OCI-LY7 (cell line): Measurements from ENCODE around the gene WDR90. TPM values are rescaled to one million over a fixed set of nuclear protein-coding genes. Genes with fewer than 3 reads are reported as not detected.

Experiments used
- BruUV-seq: library from RNA; stranded (reverse); fragments of 400-500 nt; replicated peaks from 2 replicates; lab custom pipeline; 2021; lab: Mats Ljungman, UMichigan
- CTCF ChIA-PET: fragments of 300-600 bp; sonication (Branson Sonifier 250); formaldehyde crosslinking; loops from one replicate; lab custom pipeline; 2022; ENCODE audit warnings: antibody characterized with exemption; ENCODE audit not compliant: unreplicated experiment; lab: Charles Lee
- POLR2A ChIA-PET: fragments of 300-600 bp; sonication (Branson Sonifier 250); formaldehyde crosslinking; loops from one replicate; lab custom pipeline; 2022; ENCODE audit warnings: antibody characterized with exemption; lab: Charles Lee
- DNase-seq: peaks from one replicate; pipeline ENCODE4 v3.0.0-alpha.2; 2015; ENCODE audit warnings: low spot score
- H2AFZ ChIP-seq: fragments of 200-600 bp; sonication (generic), shearing (Covaris generic); 2 replicates; pipeline ENCODE4 v1.6.1; 2014; ENCODE audit warnings: mild to moderate bottlenecking, antibody characterized with exemption, low read length, moderate library complexity
- H3K27ac ChIP-seq: fragments of 200-600 bp; sonication (generic); 2 replicates; pipeline ENCODE4 v1.5.1; 2014; ENCODE audit warnings: mixed run types, low read depth, mild to moderate bottlenecking, moderate library complexity, low read length, inconsistent platforms; ENCODE audit not compliant: poor library complexity, severe bottlenecking
- H3K36me3 ChIP-seq: fragments of 200-600 bp; sonication (generic); 2 replicates; pipeline ENCODE4 v1.6.1; 2014; ENCODE audit warnings: mild to moderate bottlenecking, antibody characterized with exemption, low read length, moderate library complexity, mixed read lengths; ENCODE audit not compliant: insufficient read depth
- H3K4me1 ChIP-seq: fragments of 200-600 bp; sonication (generic); 2 replicates; pipeline ENCODE4 v1.5.1; 2014; ENCODE audit warnings: mild to moderate bottlenecking, low read length; ENCODE audit not compliant: insufficient read depth, poor library complexity, severe bottlenecking
- H3K4me2 ChIP-seq: fragments of 200-600 bp; sonication (generic); 2 replicates; pipeline ENCODE4 v1.6.1; 2014; ENCODE audit warnings: mild to moderate bottlenecking, low read length
- H3K4me3 ChIP-seq: fragments of 200-600 bp; sonication (generic); 2 replicates; pipeline ENCODE4 v1.5.1; 2014; ENCODE audit warnings: mild to moderate bottlenecking, low read depth, low read length; ENCODE audit not compliant: poor library complexity, severe bottlenecking
- H3K79me2 ChIP-seq: fragments of 200-600 bp; sonication (generic); 2 replicates; pipeline ENCODE4 v1.6.1; 2016; ENCODE audit warnings: low read depth, mild to moderate bottlenecking, low read length, moderate library complexity, mixed read lengths; ENCODE audit not compliant: insufficient read depth
- H3K9me2 ChIP-seq: fragments of 200-600 bp; sonication (generic); 2 replicates; pipeline ENCODE4 v1.6.1; 2016; ENCODE audit warnings: mild to moderate bottlenecking, low read length, mixed read lengths; ENCODE audit not compliant: insufficient read depth
- H3K9me3 ChIP-seq: fragments of 200-600 bp; sonication (generic); 2 replicates; pipeline ENCODE4 v1.6.1; 2014; ENCODE audit warnings: mild to moderate bottlenecking, mixed run types, low read length, mixed read lengths
- H4K20me1 ChIP-seq: fragments of 200-600 bp; sonication (generic); 2 replicates; pipeline ENCODE4 v1.6.1; 2014; ENCODE audit warnings: mild to moderate bottlenecking, antibody characterized with exemption, low read length, moderate library complexity, mixed read lengths; ENCODE audit not compliant: insufficient read depth
- CTCF ChIP-seq: fragments of 200-600 bp; sonication (generic); conservative IDR thresholded peaks from 2 replicates; pipeline ENCODE4 v1.5.1; 2014; ENCODE audit warnings: mild to moderate bottlenecking, antibody characterized with exemption, low read length, moderate library complexity, mixed read lengths
- EZH2phosphoT487 ChIP-seq: fragments of 200-600 bp; sonication (generic); IDR thresholded peaks from 2 replicates; pipeline ENCODE4 v1.6.1; 2018; ENCODE audit warnings: low read depth, borderline replicate concordance, mild to moderate bottlenecking, mixed run types, antibody characterized with exemption, low read length, moderate library complexity, mixed read lengths
- intact Hi-C: fragments of 100-400 bp; cut with micrococcal nuclease; formaldehyde crosslinking; loops from one replicate; pipeline ENCODE4 v1.10.0; 2022; ENCODE audit not compliant: unreplicated experiment
- total RNA-seq, 2 experiments: library from RNA; depleted of rRNA in 1 of 2; stranded (reverse); fragments of >200 nt in 1 of 2; shearing (Covaris generic) in 1 of 2; gene quantifications; 2 replicates each; pipeline ENCODE4 v1.2.3, GENCODE V29; 2014 to 2022

The WDR90 gene
- total RNA-seq, 2 experiments from 2014 or later, result 110 to 153 TPM

GRCh38 chr16:678209-678857 is 29.2 kb downstream of the WDR90 start:
- peaks cover 20% of the 10 kb centered on the region; the same call in 1 of the 2 replicates for H3K79me2 ChIP-seq
- peaks cover 5% of the 10 kb centered on the region; the same call in 1 of the 2 replicates for H4K20me1 ChIP-seq
- H3K4me3 ChIP-seq, result no peak overlapping the region
- ChIA-PET POLR2A (interaction anchor here (1.2 kb wide), 1 partner anchor 8 kb away, joined by 4 read pairs; no protein-coding TSS in a partner anchor), CTCF (interaction anchor here (0.6 kb wide), 1 partner anchor 110 kb away, joined by 3 read pairs; no protein-coding TSS in a partner anchor)
- no peak overlapping the region for H3K27ac ChIP-seq
- peaks cover 31% of the 10 kb centered on the region for H3K4me1 ChIP-seq
- H3K36me3 ChIP-seq, result peaks cover 32% of the 10 kb centered on the region
- intact Hi-C loops, result no loop called here
- BruUV-seq, result no TSS peak
- no peak overlapping the region for H3K4me2 ChIP-seq
- TF ChIP-seq EZH2phosphoT487, result no peak
- no peak for TF ChIP-seq CTCF
- H2AFZ ChIP-seq, result no peak overlapping the region
- DNase-seq, result no peak
- no peaks in the 10 kb centered on the region for H3K9me2 ChIP-seq
- H3K9me3 ChIP-seq, result no peaks in the 10 kb centered on the region

GRCh38 chr16:678858-679813 is 30.0 kb downstream of the WDR90 start:
- Histone ChIP-seq H3K4me2 (peak overlapping the region; percentile 88), H3K79me2 (peaks cover 25% of the 10 kb centered on the region; the same call in 1 of the 2 replicates), H3K4me3 (peak overlapping the region; percentile 58), H3K36me3 (peaks cover 28% of the 10 kb centered on the region), H3K9me2 (no peaks in the 10 kb centered on the region), H4K20me1 (peaks cover 5% of the 10 kb centered on the region; the same call in 1 of the 2 replicates), H2AFZ (no peak overlapping the region), H3K4me1 (peaks cover 35% of the 10 kb centered on the region), H3K27ac (no peak overlapping the region), H3K9me3 (no peaks in the 10 kb centered on the region)
- peak; percentile 64 for DNase-seq
- no TSS peak for BruUV-seq
- ChIA-PET CTCF (interaction anchor here (0.6 kb wide), 1 partner anchor 110 kb away, joined by 3 read pairs; no protein-coding TSS in a partner anchor), POLR2A (interaction anchor here (0.6 to 1.2 kb wide), 2 partner anchors 9 to 263 kb away, joined by 3 to 4 read pairs; no protein-coding TSS in a partner anchor)
- intact Hi-C loops, result loop anchor here (1.0 kb wide), 1 partner anchor 11 kb away; the partner anchor contains the start of gene RHOT2
- TF ChIP-seq EZH2phosphoT487 (no peak), CTCF (no peak)
